Activated gamma-delta T cell (primary cell): ENCODE data around the gene LSAMP.

ENCODE experiments used
- DNase-seq: peaks from one replicate; lab custom pipeline; 2025; lab: John Stamatoyannopoulos, UW
- total RNA-seq, 2 donors: gene quantifications; one replicate each; lab custom pipeline; 2026; lab: John Stamatoyannopoulos, UW

Gene LSAMP
- total RNA-seq: 0 to 0.04 reads per million in 2 donors

DNA sequence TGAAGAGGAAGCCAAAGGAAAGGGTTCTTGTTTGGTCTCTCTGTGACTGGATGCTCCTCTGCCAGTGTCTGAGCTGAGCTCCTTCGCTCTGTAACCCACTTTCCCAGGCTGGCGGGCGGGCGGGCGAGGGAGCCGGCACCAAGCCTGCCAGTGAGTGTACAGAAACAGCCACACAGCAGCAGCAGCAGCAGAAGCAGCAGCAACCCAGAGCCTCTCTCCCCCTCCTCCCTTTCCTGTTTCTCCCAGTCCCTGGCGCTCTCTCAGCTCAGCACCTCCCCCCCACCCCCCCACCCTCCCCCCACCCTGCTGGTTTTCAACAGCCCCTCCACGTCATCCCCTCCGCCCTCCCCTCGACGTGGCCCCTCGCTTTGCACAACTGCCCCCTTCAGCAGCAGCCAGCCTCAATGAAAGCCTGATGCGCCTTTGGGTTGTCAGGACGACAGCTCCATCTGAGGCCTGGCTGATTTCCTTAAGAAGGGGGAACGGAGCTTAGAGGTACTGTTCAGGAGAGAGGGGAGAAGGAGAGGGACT is at the start of gene LSAMP:
TSS of gene LSAMP (minus strand) at position 177 of the 531 bp plus-strand sequence.
- DNase-seq: no peak

DNA sequence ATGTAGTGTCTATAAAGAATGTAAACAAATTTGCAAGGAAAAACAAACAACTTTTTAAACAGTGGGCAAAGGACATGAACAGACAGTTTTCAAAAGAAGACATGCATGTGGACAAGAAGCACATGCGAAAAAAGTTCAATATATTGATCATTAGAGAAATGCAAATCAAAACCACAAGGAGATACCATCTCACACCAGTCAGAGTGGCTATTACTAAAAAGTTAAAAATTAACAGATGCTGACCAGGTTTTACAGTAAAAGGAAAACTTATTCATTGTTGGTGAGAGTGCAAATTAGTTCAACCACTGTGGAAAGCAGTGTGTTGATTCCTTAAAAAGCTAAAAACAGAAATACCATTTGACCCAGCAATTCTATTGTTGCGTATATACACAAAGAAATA is 47.1 kb upstream of the LSAMP start:
- DNase-seq: no peak

DNA sequence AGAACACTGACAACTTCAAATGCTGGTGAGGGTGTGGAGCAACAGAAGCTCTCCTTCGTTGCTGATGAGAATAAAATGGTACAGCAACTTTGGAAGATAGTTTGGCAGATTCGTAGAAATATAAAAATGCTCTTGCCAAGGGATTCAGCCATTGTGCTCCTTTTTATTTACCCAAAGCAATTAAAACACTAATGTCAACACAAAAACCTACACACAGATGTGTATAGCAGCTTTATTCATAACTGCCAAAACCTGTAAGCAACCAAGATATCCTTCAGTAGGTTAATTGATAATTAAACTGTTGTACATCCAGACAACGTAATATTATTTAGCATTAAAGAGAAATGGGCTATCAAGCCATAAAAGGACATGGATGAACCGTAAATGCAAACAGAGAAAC is 37.8 kb upstream of the LSAMP start:
- DNase-seq: no peak

DNA sequence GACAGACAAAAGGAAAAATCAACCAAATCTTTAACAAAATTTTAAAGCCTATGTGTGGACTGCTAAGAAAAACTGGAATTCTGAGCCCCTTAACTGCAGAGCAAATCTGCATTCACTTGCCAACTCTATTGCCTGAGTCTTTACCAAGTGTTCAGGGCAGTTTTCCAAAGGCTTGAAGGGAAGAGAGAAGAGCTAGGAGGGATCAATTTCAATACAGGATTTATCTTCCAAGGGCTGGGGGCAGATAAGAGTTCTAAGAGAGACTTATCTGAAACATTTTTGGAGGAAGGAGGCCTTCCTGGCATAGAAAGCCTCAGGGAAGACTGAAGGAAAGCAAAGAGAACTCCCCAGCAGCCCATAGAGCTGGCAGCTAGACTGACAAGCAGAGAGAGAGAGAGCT is 31.4 kb upstream of the LSAMP start:
- DNase-seq: no peak

GRCh38 chr3:116474801-116475200 is 29.5 kb upstream of the LSAMP start:
- DNase-seq: no peak

- no peak for DNase-seq
Observed at GRCh38 chr3:116474032-116474780, 28.9 kb upstream of the LSAMP start.

GRCh38 chr3:116473602-116474001 is 28.3 kb upstream of the LSAMP start:
- DNase-seq: no peak

DNA sequence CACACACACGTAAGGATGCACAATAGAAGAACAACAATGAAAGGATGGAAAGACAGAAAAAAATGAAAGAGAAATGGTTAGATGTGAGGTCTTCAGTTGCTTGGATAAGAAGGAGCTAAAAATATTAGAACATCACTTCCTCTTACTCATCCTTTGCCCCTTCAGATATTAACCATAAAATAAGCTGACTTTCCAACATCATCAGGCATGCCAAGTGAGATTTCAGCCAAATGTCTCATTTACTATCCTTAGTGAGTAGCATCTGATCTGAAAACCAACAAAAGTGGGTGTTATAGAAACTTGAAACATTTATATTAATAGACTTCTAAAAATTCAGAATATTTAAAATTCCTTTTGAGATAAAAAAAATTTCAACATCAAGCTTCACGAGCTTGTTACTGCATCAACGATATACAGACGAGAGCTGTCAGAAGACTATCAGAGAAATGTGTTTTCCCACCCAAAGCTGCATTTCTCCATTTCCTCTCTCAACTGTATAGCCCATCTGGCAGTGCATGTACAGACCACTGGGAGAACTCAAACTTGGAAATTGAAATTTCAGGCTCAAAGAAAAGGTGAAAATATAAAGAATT is 25.4 kb upstream of the LSAMP start:
- DNase-seq: no peak

- no peak for DNase-seq
Observed at GRCh38 chr3:116469546-116469945, 24.3 kb upstream of the LSAMP start.

- no peak for DNase-seq
Observed at GRCh38 chr3:116464276-116464798, 19.1 kb upstream of the LSAMP start.

- no peak for DNase-seq
Observed at GRCh38 chr3:116453666-116454346, 8.5 kb upstream of the LSAMP start.

DNA sequence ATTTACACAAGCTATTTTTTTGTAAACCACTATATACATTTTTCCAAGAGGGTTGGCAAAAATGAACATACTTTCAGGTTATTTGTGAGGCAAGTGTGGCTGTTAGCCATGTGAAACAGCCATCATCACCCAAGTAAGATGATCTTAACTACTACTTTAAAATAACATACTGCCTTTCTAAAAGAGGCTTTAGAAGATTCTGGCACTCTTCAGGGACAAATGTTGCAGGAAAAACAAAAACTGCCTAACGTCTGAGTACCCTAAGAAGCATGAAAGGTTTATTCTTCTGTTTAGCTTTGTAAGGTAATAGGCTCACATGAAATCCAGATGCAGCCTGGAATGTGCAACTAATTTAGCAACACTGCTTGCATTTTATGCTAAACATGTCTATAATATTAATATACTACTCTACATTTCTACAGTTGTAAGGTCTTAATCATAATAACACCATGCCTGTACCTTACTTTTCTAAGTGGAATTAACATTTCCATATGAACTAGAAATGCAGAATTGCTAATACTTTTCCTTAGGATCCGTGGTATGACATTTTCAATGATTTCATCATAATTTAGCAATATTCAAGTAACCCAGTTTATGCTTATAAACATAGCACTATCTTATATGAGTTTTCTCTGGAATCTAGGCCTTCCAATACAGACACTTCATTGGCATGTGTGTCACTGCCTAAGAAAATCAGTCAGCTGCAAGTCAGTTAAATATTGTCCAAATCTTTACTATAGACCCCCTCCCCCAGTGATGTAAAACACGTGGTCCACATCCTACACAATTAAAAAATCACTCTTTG is 4.5 kb upstream of the LSAMP start:
- no peak for DNase-seq

GRCh38 chr3:116445990-116446389 is 703 bp upstream of the LSAMP start:
- no peak for DNase-seq

DNA sequence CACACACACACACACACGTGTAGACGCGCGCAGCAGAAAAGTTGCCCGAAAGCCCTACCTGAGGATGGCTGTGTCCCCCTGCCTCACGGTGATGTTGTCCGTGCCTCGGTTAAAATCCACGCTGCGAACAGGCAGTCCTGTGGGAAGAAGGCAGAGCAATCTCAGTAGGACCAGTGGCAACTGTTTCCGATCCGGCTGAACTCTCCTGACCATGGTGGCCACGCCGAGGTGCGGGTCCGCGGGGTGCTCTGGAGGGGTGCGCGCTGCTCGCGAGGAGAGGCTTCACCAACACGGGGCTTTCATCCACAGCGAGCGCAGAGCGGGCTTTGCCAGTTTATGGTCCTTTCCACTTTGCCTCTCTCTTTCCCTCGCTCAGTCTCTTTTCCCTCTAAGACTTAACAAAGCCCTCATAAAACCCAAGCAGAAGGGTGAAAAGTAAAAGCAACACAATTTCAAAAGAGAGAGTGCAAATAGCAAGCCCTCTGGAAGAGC is 422 bp downstream of the LSAMP start:
- DNase-seq: no peak

DNA sequence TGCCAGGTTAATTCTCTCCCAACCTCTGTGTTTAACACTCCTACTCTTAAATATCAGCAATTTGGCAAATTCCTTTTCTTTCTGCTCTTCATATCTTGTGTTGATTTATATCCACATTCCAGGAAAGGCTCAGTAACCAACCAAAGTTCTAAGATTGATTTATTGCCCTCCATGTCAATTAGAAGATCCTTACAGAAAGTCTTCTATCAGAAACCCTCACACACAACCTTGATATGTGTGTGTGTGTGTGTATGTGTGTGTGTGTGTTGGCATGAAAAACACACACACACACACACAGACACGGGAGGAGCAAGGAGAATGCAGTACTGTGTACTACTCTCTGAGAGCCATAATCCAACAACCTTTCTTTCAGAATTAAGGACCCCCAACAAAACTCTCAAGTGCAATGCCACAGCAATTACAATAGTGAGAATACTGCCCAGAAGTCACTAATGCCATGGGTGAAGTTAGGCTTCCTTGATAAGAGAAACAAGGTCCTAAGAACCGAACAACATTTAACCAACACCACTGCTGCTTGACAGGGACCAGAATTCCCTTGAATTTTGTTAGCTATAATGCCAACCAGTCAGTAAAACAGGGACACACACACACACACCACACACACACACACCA is 1.1 kb downstream of the LSAMP start:
- no peak for DNase-seq

DNA sequence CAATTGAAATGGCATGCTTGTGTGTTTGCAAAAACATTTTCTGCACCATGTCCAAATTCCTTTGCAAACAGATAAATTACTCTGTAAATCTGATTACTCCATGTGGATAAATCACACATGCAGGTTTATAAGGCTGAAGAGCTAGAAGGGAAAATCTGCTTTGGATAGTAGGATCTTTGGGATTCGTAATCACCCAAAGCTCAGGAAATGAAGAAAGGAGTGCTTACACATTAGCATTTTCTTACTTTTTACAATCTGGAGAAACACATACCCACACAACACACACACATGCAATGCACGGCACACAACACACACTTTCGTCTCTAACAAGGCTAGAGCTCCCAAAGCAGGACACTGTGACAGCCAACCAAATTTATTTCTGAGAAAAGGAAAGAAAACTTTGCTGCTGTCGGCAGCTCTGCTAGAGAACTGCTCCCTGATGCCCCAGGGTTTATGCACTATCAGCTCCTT is 2.1 kb downstream of the LSAMP start:
- DNase-seq: no peak

DNA sequence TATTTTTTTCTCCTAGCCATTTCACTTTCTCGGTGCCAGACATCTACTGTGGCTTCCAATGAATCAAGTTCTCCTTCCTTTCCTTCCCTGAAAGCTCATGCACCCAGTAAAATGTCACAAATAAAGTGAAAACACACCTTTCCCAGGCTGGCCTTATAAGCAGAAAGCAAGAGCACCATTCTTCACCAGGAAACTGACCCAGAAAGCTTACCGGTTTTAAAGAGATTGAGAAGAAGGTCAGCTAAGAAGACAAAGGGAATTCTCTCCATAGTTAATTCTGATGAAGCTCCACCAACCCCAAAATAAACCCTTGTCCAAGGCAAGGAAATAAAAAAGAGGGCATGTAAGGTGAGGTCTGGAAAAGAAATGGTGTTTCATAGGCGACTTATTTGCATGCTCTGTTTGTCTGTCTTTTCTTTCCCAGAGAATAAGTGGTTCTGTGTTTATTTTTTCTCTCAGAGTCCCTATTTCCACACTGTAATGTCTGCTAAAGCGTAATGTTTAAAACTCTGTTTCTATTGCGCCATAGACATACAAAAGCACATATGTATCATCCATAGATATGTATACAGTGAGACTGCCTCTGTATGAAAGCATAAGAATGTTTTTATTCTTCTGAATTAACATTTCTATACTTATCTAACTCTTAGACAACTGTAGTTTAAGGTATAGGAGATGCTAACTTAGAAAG is 2.8 kb downstream of the LSAMP start:
- DNase-seq: no peak

DNA sequence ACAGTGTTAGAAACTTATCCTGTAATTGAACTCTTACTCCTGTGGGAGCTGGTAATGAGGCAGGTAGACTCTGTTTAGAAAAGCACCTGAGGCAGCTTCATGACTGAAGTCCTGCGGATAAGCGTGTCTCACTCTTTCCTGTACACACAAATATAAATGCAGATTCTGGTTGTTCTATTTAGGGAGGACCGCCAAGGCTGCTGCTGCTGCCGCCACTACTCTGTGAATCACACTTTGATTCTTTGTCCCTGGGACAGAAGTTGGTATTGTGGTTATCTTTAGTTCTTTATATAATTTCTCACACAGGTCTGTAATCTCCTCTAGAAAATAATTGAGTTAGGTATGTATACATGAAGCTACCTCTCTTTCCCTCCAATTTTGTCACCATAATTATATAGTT is 3.6 kb downstream of the LSAMP start:
- DNase-seq: no peak

DNA sequence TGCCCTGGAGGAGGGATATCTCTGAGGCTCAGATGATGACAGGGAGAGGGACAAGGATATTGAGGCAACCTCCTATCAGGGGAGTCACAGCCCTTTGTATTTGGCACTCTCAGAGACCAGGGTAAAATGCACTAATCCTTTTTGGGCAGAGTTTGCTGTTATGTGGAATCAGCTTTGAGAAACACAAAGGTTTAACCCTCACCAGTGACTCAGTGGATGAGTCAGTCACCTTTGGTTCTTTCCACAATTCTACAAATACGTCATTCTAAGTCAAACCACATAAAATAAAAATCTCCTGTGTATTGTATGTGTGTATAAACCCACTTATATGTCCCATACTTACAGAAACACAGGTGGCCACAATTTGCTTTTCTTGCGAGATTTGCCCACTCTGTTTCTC is 5.1 kb downstream of the LSAMP start:
- DNase-seq: no peak

- DNase-seq: no peak
Observed at GRCh38 chr3:116433552-116433951, 11.7 kb downstream of the LSAMP start.
